ENCODE measurements around the gene UBA52.

Gene UBA52

GRCh38 chr19:18626906-18627305, 55.2 kb downstream of the UBA52 start:
- H3K27me3 ChIP-seq (ENCODE audit: insufficient read depth, poor library complexity, severe bottlenecking), result no peaks in the 10 kb centered on the region
- no peak for DNase-seq (ENCODE audit: low read depth in 1 of 2, low spot score in 1 of 2)

More at GRCh38 chr19:18626906-18627305, 55.2 kb downstream of the UBA52 start:
- TF ChIP-seq, protein P1, sequence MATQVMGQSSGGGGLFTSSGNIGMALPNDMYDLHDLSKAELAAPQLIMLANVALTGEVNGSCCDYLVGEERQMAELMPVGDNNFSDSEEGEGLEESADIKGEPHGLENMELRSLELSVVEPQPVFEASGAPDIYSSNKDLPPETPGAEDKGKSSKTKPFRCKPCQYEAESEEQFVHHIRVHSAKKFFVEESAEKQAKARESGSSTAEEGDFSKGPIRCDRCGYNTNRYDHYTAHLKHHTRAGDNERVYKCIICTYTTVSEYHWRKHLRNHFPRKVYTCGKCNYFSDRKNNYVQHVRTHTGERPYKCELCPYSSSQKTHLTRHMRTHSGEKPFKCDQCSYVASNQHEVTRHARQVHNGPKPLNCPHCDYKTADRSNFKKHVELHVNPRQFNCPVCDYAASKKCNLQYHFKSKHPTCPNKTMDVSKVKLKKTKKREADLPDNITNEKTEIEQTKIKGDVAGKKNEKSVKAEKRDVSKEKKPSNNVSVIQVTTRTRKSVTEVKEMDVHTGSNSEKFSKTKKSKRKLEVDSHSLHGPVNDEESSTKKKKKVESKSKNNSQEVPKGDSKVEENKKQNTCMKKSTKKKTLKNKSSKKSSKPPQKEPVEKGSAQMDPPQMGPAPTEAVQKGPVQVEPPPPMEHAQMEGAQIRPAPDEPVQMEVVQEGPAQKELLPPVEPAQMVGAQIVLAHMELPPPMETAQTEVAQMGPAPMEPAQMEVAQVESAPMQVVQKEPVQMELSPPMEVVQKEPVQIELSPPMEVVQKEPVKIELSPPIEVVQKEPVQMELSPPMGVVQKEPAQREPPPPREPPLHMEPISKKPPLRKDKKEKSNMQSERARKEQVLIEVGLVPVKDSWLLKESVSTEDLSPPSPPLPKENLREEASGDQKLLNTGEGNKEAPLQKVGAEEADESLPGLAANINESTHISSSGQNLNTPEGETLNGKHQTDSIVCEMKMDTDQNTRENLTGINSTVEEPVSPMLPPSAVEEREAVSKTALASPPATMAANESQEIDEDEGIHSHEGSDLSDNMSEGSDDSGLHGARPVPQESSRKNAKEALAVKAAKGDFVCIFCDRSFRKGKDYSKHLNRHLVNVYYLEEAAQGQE (IDR thresholded peaks at IDR 0.05; ENCODE audit: insufficient replicate concordance, low read depth), result no peak
- TF ChIP-seq, protein P2, sequence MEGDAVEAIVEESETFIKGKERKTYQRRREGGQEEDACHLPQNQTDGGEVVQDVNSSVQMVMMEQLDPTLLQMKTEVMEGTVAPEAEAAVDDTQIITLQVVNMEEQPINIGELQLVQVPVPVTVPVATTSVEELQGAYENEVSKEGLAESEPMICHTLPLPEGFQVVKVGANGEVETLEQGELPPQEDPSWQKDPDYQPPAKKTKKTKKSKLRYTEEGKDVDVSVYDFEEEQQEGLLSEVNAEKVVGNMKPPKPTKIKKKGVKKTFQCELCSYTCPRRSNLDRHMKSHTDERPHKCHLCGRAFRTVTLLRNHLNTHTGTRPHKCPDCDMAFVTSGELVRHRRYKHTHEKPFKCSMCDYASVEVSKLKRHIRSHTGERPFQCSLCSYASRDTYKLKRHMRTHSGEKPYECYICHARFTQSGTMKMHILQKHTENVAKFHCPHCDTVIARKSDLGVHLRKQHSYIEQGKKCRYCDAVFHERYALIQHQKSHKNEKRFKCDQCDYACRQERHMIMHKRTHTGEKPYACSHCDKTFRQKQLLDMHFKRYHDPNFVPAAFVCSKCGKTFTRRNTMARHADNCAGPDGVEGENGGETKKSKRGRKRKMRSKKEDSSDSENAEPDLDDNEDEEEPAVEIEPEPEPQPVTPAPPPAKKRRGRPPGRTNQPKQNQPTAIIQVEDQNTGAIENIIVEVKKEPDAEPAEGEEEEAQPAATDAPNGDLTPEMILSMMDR (IDR thresholded peaks at IDR 0.05; ENCODE audit: insufficient read depth, low read length), result no peak
- TF ChIP-seq SPI1 (IDR thresholded peaks at IDR 0.05; ENCODE audit: borderline replicate concordance, low read depth), result no peak
- no peak for TF ChIP-seq GABPA (IDR thresholded peaks at IDR 0.05; ENCODE audit: low read depth)
- no peak for TF ChIP-seq POLR2AphosphoS5 (IDR thresholded peaks at IDR 0.05; ENCODE audit: low read depth)
- Histone ChIP-seq H3K4me3 (replicated peaks; ENCODE audit: insufficient read depth, low read length) (no peak overlapping the region), H3K27ac (replicated peaks) (no peak overlapping the region)

Measured in HL-60 (cell line).